BE2C (cell line): Measurements from ENCODE around the gene SLFN12L.

Experiments used
- DNase-seq: peaks from one replicate; pipeline ENCODE4 v3.0.0-alpha.2; 2020
- H3K27me3 ChIP-seq: fragments of 250-450 bp; sonication (Bioruptor Pico); 2 replicates; pipeline ENCODE4 v1.5.1; 2020; ENCODE audit warnings: mild to moderate bottlenecking
- H3K36me3 ChIP-seq: fragments of 250-450 bp; sonication (Bioruptor Pico); 2 replicates; pipeline ENCODE4 v1.5.1; 2020; ENCODE audit warnings: mild to moderate bottlenecking
- H3K4me1 ChIP-seq: fragments of 250-450 bp; sonication (Bioruptor Pico); 2 replicates; pipeline ENCODE4 v1.5.1; 2020
- H3K4me3 ChIP-seq: 2 replicates; pipeline ENCODE4 v1.5.1; 2011; ENCODE audit warnings: low read depth, low read length
- H3K9me3 ChIP-seq: fragments of 250-450 bp; sonication (Bioruptor Pico); 2 replicates; pipeline ENCODE4 v1.5.1; 2020
- CTCF ChIP-seq: IDR thresholded peaks from 2 replicates; pipeline ENCODE4 v1.5.1; 2012; ENCODE audit warnings: mild to moderate bottlenecking, low read depth, low read length

Gene SLFN12L

GRCh38 chr17:35488991-35489390, 48.5 kb downstream of the SLFN12L start:
- H3K27me3 ChIP-seq: peaks cover 88% of the 10 kb centered on the region
- no peak for DNase-seq
- no peak for TF ChIP-seq CTCF
- no peaks in the 10 kb centered on the region for H3K4me1 ChIP-seq
- no peaks in the 10 kb centered on the region for H3K36me3 ChIP-seq
- no peak overlapping the region for H3K4me3 ChIP-seq
- H3K9me3 ChIP-seq: no peaks in the 10 kb centered on the region

- DNase-seq: no peak
- H3K4me1 ChIP-seq: no peaks in the 10 kb centered on the region
- no peaks in the 10 kb centered on the region for H3K36me3 ChIP-seq
- H3K9me3 ChIP-seq: no peaks in the 10 kb centered on the region
- H3K27me3 ChIP-seq: peaks cover 91% of the 10 kb centered on the region
- no peak for TF ChIP-seq CTCF
- H3K4me3 ChIP-seq: no peak overlapping the region
These were observed 50.4 kb downstream of the SLFN12L start for GRCh38 chr17:35486920-35487732.

GRCh38 chr17:35479271-35479670, 58.2 kb downstream of the SLFN12L start:
- H3K36me3 ChIP-seq: no peaks in the 10 kb centered on the region
- H3K27me3 ChIP-seq: peaks cover 59% of the 10 kb centered on the region
- no peak for TF ChIP-seq CTCF
- no peaks in the 10 kb centered on the region for H3K4me1 ChIP-seq
- no peak overlapping the region for H3K4me3 ChIP-seq
- DNase-seq: no peak
- no peaks in the 10 kb centered on the region for H3K9me3 ChIP-seq

- no peak overlapping the region for H3K4me3 ChIP-seq
- peaks cover 49% of the 10 kb centered on the region for H3K27me3 ChIP-seq
- H3K9me3 ChIP-seq: no peaks in the 10 kb centered on the region
- no peak for DNase-seq
- H3K4me1 ChIP-seq: no peaks in the 10 kb centered on the region
- no peaks in the 10 kb centered on the region for H3K36me3 ChIP-seq
- no peak for TF ChIP-seq CTCF
These were observed 60.2 kb downstream of the SLFN12L start for GRCh38 chr17:35477248-35477647.

- peaks cover 47% of the 10 kb centered on the region for H3K27me3 ChIP-seq
These were observed 61.1 kb downstream of the SLFN12L start for GRCh38 chr17:35476283-35476820.

More at GRCh38 chr17:35476283-35476820, 61.1 kb downstream of the SLFN12L start:
- DNase-seq: no peak
- Histone ChIP-seq H3K9me3 (no peaks in the 10 kb centered on the region), H3K4me3 (no peak overlapping the region), H3K4me1 (no peaks in the 10 kb centered on the region), H3K36me3 (no peaks in the 10 kb centered on the region)
- TF ChIP-seq CTCF: no peak
